ENCODE measurements around the gene MYH13.
"Not testable (repeated sequence)": the region's sequence is repeated elsewhere in the genome, so short reads cannot be mapped to it uniquely, and the experiment has no call there.

The MYH13 gene

DNA sequence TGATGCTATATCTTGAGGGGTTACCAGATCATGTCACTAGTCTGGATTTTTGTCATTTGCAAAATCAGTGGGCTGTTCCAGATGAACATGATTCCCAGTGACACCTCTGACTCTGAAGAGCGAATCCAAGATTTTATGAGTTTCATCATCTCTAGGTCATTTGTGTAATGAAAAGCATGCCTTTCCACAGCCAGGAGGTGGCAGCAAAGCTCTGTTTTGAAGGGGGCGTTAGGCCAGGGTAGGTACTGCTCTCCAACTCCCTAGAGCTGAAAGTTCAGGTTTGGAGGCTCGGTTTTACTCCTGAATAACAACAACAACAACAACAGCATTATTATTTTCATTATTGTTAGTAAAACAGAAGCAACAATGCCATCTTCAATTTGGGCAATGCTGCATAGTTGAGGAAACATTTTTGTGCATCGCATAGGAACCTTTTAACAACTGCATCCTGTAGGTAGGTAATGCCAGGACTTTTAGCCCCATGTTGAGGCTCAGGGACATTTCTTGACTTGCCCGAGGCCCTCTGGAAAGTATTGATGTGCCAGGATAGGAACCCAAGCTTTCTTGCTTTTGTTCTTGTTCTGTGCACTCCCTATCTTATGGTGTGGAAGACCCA, 77.0 kb downstream of the MYH13 start:
- DNase-seq: no peak

DNA sequence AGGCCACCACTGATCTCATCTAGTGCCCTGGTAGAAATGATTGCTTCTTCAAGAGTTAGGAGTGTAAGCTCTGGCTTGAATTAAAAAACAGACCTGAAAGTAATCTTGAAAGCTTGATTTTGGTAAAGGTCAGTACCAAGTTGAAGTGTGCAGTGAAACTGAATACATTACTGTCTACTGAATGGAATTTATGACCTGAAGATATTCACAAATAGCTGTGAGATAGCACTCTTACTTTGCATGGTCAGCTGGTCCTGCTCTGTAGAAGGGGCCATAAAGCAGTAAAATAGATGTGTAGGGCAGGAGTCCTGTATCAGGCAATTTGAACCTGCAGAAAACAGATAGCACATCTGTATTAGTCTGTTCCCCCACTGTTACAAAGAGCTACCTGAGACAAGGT, 78.6 kb downstream of the MYH13 start:
- no peak for DNase-seq

DNA sequence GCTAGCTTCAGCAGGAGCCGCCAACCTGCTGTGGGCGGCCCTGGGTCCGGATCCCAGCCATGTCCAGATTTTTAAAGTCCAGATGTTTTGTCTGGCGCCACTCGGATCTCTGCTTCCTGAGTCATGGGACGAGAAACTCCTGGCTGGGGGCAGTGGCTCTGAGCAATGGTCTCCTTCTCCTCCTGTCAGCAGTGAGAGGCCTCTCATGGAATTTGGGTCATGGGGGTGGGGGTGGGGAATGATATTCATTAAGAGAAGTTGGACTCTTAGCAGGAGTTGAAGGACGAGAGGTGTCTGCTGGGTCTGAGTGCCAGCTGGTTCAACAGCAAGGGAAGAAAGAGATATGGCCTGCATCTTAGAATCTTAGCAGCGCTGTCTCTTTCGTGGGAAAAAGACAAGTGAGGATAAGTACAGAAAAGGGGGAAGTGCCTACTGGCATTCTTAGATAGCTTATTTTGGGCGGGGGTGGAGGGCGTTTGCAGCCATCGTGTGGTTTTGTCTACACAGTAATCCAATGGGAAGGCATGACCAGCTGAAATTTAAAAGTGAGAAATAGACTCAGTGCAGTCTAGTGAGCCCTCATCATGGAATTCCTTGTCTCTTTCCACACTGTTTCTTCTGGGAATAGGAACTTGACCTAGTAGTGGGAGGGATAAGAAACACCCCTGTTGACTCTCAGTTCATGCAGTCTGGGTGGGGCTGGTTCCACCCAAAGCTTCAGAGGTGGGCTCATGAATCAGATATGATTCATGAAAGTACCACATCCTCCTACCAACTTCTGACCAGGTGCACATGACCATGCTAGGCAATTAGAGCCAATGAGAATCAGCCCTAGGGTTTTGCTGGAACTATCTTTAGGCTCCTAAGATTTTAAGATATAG, 80.5 kb downstream of the MYH13 start:
- DNase-seq: no peak

DNA sequence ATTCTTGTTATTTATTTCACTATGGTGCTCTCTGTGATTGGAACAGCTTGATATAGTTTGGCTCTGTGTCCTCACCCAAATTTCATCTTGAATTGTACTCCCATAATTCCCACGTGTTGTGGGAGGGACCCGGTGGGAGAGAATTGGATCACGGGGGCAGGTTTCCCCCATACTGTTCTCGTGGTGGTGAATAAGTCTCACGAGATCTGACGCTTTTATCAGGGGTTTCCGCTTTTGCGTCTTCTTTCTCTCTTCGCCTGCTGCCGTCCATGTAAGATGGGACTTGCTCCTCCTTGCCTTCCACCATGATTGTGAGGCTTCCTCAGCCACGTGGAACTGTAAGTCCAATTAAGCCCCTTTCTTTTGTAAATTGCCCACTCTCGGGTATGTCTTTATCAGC, 81.2 kb downstream of the MYH13 start:
- DNase-seq: not testable (repeated sequence)

DNA sequence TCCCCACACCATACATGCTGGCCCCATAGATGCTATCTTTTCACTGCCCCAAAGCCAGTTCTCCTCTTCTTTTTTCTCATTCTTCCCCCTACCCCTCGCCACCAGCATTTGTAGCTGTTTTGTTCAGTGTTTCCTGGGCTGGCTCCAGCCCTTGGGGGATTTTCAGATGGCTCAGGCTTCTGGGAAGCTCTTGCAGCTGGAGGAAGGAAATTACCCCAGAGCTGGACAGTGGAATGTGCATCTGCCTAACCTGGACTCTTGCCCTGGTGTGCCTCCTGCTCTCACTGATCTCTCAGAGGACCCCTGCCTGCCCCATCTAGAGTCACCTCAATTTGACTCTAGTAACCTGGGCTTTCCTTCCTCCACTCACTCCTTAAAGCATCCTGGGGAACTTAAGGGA, 82.8 kb downstream of the MYH13 start:
- no peak for DNase-seq

DNA sequence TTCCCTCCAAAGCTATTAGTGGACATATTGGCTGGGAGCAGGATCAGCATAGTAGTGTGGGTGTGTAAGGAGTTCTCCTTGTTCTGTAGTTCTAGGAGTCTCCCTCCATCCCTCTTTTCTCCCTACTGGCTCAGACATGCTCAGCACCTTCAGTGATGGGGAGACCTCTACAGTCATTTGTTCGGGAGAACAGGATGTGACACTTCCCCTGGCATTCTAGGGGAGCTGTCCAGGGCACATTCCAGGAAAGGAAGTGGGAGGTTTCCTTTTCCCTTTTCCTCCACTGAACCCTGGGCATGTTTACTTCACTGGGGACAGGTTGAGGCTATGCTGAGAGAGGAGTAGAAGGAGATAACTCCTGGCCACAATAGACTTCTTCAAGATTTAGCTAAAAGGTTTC, 86.5 kb downstream of the MYH13 start:
- DNase-seq: no peak

DNA sequence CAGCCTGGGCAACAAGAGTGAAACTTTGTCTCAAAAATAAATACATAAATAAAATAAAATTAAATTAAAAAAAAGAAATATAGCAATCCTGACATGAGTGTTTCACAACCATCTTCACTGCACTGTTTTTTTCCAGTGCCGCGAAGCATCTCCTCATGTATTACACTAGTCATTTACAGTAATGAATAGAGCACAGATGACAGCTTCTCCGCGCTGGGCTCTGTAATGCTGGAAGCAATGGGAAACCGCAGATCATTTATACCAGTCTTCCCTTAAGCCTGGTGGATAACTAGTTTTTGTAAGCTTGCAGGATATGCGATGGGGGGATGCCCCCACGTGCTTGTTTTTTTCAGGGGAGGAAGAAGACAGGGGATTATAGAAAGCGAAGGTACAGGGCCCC, 86.9 kb downstream of the MYH13 start:
- DNase-seq: no peak

DNA sequence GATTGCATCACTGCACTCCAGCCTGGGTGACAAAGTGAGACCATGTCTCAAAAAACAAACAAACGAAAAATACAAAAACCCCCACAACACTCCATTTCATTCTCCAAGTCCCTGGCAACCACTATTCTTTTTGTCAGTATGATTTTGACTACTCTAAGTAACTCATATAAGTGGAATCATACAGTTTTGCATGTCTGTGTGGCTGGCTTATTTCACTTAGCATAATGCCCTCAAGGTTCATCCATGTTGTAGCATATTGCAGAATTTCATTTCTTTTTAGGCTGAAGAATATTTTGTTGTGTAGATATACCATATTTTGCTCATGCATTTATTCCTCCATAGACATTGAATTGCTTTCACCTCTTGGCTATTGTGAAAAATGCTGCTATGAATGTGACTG, 92.7 kb downstream of the MYH13 start:
- no peak for DNase-seq

DNA sequence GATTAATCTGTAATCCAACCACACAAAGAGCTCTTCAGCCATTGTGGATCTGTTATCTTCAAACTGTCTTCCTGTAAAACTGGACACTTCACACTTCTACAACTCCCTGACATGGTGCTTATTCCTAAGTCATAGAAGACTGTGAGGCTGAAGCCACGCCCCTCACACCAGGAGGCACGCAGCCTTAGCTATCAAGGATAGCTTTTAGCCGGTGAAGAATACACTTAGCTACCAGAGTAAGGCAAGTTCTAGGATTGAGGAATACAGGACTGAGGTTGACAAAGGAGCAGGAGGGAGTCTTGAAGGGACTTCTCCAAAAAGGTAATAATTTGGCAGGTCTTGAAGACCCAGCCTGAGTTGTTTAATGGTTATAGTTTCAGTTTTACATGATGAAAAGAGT, 94.6 kb downstream of the MYH13 start:
- DNase-seq: no peak

DNA sequence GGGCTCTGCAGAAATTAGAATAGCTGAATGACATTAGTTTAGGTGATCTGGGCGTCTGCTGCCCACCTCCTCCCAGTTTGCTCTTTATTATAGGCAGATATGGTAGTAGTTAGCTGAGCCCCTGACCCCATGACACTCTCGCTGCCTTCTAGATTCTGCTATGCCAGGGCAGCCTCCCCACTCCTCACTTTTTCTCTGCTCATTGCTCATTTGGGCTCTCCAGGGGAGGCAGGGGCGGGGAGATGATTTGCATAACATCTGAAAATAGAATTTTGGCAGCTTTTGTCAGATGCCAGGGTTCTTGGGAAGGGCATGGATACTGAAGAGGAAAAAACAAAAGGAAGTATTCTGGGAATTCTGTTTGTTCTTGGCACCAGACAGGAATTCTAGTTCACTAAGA, 96.4 kb downstream of the MYH13 start:
- no peak for DNase-seq

DNA sequence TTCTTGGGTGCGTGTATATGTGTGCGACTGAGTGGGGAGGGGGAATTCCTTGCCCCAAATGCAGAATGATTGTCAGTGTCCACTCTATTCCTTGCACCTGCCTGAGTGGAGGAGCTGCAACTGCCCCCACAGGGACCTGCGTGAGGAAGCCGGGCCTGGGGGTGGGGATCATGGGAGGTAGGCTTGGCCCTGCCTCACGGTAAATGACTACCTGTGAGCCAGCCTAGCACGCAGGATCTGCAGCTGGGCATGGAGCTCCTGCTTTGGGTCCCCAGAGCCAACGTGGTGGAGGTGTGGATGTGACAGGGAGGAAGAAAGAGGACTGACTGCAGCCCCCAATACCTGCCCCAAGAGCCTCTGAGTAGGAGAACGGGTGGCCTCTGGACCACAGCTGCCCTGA, 97.4 kb downstream of the MYH13 start:
- no peak for DNase-seq

DNA sequence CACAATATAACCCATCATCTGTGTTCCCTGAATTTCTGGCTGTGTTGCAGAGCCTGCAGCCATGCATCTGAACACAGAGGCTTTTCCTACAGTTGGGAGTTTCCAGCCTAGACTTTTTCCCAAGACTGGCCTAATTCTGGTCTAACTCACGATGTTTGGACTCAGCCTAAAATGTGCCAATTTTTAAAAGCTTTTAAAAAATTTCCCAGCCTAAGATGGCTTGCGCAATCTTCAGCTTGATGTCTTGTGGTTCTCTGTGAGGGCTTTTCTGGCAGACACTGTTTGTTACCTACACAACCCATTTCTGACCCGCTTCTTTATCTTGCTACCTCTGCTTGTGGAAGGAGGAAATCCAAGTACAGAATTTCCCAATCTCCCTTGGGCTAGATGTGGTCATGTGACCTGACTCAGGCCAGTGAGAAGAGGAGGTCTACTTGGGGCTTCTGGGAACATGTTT, 101.7 kb downstream of the MYH13 start:
- DNase-seq: no peak

DNA sequence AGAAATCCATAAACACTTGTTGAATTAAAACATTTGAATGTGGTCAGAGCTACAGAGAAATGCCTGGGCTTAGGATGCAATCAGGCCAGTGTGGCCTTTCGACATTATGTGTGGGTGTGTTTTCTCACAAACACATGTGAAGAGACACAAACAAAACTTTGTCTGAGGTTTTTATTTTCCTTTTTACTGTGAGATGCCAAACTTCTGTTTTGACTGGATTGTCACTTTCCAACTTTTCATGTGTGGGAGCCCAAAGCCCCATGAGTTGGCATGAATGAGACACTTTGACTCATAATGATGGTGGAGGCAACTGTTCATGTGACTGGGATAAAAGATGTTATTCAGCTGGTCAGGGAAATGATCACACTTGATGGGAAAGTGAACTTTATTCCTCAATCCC, 102.5 kb downstream of the MYH13 start:
- DNase-seq: no peak

DNA sequence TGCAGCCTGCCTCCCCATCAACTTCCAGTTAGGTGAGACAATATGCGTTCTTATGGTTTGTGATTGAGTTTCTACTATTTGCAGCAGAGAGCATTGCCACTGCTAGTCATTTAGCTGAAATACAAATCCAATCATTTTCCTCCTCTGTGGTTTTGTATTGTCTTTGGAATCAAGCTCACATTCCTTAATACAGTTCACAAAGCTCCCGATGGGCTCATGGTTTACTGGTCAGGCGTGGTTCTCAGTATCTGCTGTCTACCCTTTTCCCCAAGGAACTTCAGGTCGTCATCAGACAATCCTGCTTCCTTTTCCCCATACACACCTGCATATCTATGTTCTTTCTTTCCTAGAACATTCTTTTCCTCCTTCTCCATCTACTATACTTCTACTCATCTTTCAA, 104.8 kb downstream of the MYH13 start:
- DNase-seq: no peak

DNA sequence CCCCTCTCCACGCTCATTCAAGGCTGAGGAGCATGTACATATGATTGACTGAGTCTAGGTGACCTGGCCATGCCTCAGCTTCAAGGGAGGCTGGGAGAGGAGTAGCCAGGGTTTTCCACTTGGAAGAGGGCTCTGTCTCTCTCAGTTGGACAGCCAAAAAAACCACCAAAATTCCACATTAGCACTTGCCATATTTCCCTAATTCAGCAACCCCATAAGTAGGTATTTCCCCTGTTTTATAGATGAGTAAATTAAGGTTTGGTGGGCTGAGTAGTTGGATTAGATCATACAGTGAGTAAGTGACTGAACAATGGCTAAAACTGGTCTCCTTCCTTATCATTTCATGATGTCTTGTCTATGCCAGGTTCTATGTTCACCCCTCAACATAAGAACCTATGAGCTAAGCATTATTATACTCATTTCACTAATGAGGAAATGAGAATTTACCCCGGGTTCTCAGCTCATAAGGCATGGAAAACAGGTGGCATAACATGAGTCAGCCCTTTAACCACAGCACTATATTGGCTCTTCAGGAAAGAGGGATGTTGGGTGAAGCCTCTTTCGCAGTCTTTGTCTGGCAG, 106.4 kb downstream of the MYH13 start:
- DNase-seq: no peak

DNA sequence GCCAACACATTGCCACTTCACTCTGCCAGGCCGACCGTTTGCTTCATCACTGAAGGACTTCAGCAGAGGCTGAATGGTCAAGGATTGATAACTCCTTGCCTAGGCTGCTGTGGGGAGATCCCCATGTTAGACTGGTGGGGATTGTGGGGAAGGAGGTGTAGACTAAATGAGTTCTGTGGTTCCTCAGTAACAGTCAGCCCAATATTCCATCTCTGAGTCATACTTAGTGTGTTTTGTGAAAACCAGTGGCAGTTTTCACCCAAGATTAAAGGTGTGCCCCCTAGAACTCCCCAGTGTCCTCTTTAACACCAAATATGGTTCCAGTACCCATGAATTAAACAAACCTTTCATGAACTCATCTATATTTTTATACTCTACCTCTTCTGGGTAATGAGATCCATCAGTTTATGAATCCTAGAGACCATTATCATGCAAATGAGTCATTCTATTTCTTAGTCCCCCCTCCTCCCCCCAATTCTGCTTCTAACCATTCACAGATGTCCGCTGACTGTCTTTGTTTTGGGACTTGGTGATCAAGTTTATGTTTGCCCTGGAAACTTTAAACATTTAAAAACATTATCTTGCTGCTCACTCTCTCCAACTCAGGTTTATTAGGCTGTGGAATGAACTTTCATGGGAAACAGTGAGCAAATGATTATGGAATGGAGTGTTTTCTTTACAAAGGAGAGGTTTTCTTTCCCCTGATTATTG, 107.6 kb downstream of the MYH13 start:
- no peak for DNase-seq

DNA sequence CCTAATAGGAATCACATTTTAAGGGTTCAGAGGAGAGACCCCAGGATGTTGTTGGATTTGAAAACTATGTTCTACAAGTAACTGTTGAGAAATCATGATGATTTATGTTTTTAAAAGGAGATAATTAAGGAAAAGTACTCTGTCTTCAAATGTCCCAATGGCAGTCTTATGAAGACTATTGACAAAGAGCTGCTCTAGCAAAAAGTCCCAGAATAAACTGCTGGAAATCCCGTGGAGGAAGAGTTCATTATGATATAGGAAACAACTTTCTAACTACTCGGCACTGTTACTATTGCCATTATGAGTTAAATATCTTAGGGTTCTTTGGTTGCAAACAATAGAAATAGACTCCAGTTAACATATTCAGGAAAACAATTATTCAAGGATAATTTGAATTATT, 108.8 kb downstream of the MYH13 start:
- DNase-seq: no peak

DNA sequence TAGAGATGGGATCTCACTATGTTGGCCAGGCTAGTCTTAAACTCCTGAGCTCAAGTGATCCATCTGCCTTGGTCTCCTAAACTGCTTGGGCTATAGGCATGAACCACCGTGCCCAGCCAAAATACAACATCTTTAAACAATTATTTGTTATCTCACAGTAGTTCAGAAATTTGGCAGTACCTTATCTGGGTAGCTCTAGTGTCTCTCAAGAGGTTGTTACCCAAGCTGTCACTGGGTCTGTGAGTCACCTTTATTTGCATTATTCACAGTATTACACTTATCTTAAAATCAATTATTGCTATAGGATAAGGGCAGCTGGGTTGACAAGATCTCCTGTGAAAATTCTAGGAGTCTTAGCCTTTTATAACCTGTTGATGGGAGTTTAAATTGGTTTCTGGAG, 110.4 kb downstream of the MYH13 start:
- no peak for DNase-seq

DNA sequence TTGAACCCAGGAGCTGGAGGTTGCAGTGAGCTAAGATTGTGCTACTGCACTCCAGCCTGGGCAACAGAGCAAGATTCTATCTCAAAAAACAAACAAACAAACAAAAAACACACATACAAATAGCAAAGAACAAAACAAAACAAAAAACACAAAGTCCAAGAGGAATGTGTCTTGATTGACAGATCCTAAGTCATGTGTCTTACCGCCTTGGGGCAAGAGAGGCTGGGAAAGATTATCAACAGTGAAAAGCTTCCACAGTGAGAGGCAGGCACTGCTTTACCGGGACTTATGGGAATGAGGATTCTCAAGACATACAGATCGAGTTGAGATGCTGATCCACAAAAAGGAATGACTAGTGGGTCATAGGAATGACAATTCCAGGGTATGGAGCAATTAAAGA, 111.7 kb downstream of the MYH13 start:
- no peak for DNase-seq

DNA sequence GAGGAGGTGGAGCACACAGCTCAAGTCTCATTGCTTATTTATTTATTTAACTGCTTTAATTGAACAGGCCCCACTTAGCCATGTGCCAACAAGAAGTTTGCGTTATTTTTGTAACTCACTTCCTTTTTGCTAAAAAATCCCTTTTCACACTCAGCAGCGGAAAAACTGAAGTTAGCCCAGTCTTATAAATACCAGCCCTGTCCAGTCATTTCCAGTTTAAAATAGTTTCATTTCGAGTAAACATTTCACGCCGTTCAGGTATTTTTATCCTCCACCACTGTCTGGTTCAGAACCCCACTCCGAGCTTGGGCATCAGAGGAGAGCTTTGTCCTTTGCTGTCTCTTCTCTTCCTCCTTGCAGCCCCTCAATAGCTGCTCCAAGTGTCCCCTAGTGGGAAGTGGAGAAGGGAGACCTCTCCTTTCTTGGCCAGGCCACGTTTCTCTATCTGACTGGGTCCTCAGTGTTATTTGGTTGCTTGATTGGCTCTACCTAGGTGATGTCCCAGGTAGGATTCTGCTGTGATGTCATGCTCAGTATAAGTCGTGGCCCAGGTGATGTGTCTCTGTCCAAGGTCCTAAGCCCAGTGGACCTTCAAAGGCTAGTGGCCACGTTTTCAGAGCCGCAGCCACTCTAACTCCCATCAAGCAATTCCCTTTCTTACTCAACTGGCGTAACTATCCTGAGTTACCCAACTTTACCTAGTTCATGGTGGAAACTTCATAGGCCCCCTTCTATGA, 121.4 kb downstream of the MYH13 start:
- DNase-seq: no peak

All from central memory CD4-positive, alpha-beta T cell (primary cell).